Measurements from ENCODE around the gene RBM19.

- TF ChIP-seq CTCF (IDR thresholded peaks at IDR 0.05; ENCODE audit: insufficient read depth, low read length): no peak
- no peak for TF ChIP-seq REST (IDR thresholded peaks at IDR 0.05; ENCODE audit: insufficient replicate concordance, low read depth)
- no peak for TF ChIP-seq POLR2AphosphoS5 (IDR thresholded peaks at IDR 0.05; ENCODE audit: low read depth)
- TF ChIP-seq GABPA (IDR thresholded peaks at IDR 0.05; ENCODE audit: low read depth): no peak
- TF ChIP-seq SPI1 (IDR thresholded peaks at IDR 0.05; ENCODE audit: borderline replicate concordance, low read depth): no peak
Observed at GRCh38 chr12:113889076-113889475, 77.0 kb downstream of the RBM19 start.

All from HL-60 (cell line).